ENCODE measurements around the gene JPT1. TPM values are rescaled to one million over a fixed set of nuclear protein-coding genes. Genes with fewer than 3 reads are reported as not detected.

JPT1 gene
- total and polyA plus RNA-seq, 7 donors: 50.1 to 232 (median 92.6) TPM

DNA sequence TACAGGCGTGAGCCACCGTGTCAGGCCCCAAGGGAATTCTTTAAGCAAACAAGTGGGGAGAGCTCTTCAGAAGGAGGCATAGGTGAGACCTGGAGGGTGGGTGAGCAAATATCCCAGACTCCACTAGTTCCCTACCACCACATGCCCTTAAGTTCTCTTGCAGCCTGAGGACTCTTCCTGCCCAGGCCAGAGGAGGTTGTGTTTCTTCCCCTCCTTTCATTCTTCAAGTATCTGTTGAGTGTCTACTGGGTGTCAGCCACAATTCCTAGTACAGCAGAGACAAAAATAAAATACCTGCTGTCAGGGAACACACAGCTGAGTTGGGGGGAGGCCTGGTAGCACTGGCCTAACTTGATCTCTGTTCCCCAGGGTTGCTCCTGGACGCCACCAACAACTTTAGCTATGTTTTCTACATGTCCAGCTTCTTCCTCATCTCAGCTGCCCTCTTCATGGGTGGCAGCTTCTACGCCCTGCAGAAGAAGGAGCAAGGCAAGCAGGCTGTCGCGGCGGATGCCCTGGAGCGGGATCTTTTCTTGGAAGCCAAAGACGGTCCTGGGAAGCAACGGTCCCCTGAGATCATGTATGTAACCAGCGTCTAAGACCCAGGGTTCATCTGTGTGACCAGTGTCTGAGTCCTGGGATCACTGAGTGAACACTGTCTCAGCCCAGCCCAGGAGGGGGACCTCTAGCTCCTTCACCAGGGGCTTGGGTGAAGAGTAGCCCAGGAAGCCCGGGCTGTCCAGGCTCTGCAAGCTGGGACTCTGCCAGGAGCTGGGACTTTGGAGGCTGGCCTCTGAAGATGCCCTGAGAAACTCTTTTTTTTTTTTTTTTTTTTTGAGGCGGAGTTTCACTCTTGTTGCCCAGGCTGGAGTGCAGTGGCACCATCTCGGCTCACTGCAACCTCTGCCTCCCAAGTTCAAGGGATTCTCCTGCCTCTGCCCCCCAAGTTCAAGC lies 50.4 kb downstream of the JPT1 start:
- TF ChIP-seq, protein P1, sequence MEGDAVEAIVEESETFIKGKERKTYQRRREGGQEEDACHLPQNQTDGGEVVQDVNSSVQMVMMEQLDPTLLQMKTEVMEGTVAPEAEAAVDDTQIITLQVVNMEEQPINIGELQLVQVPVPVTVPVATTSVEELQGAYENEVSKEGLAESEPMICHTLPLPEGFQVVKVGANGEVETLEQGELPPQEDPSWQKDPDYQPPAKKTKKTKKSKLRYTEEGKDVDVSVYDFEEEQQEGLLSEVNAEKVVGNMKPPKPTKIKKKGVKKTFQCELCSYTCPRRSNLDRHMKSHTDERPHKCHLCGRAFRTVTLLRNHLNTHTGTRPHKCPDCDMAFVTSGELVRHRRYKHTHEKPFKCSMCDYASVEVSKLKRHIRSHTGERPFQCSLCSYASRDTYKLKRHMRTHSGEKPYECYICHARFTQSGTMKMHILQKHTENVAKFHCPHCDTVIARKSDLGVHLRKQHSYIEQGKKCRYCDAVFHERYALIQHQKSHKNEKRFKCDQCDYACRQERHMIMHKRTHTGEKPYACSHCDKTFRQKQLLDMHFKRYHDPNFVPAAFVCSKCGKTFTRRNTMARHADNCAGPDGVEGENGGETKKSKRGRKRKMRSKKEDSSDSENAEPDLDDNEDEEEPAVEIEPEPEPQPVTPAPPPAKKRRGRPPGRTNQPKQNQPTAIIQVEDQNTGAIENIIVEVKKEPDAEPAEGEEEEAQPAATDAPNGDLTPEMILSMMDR (IDR thresholded peaks at IDR 0.05): no peak
- ATAC-seq: no peak
- Histone ChIP-seq H3K9me3 (no peaks in the 10 kb centered on the region), H3K36me3 (ENCODE audit: insufficient read depth in 1 of 2, low read depth in 1 of 2) (peaks cover 0 to 29% of the 10 kb centered on the region in 2 donors), H3K4me1 (no peaks in the 10 kb centered on the region), H3K4me3 (no peak overlapping the region), H3K27ac (no peak overlapping the region), H3K27me3 (ENCODE audit: insufficient read depth in 3 of 3, low read length in 2 of 3) (no peaks in the 10 kb centered on the region)
- intact Hi-C loops (cut with DNase I): loop anchor here in 1 of 2 donors (10.0 kb wide), 1 partner anchor 139 kb away; no protein-coding TSS in a partner anchor
- WGBS, 3 donors: 64 to 87% (median 77%) methylated on average over 13 to 14 of the region's 14 CpGs
- DNase-seq: no peak

DNA sequence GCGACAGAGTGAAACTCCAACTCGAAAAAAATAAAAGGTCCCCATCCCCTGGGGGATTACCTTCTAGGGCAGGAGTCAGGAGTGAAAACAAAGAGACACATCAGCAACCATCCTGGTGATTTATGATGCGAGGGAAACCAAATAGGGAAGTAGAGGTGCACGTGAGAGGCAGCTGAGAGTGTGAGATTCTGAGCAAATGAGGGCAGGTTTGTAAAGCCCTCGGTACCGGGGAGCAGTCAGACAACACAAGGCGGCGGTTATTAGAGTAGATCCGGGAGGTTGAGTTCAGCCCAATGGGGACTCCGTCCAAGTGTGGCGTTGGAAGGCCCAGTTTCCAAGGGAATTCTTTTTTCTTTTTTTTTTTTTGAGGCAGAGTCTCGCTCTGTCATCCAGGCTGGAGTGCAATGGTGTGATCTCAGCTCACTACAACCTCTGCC lies 51.9 kb downstream of the JPT1 start:
- Histone ChIP-seq H3K27me3 (ENCODE audit: insufficient read depth in 3 of 3, low read length in 2 of 3) (no peaks in the 10 kb centered on the region), H3K4me3 (no peak overlapping the region), H3K36me3 (ENCODE audit: insufficient read depth in 1 of 2, low read depth in 1 of 2) (peaks cover 0 to 38% of the 10 kb centered on the region in 2 donors), H3K9me3 (no peaks in the 10 kb centered on the region), H3K4me1 (no peaks in the 10 kb centered on the region), H3K27ac (no peak overlapping the region)
- intact Hi-C loops (cut with DNase I): loop anchor here in 1 of 2 donors (10.0 kb wide), 1 partner anchor 138 kb away; no protein-coding TSS in a partner anchor
- TF ChIP-seq, protein P1 (IDR thresholded peaks at IDR 0.05): no peak
- WGBS, 3 donors: 50 to 58% (median 54%) methylated on average over 11 to 12 of the region's 12 CpGs
- DNase-seq (no peak), ATAC-seq (peak in 1 of 4 donors; percentile 17)

DNA sequence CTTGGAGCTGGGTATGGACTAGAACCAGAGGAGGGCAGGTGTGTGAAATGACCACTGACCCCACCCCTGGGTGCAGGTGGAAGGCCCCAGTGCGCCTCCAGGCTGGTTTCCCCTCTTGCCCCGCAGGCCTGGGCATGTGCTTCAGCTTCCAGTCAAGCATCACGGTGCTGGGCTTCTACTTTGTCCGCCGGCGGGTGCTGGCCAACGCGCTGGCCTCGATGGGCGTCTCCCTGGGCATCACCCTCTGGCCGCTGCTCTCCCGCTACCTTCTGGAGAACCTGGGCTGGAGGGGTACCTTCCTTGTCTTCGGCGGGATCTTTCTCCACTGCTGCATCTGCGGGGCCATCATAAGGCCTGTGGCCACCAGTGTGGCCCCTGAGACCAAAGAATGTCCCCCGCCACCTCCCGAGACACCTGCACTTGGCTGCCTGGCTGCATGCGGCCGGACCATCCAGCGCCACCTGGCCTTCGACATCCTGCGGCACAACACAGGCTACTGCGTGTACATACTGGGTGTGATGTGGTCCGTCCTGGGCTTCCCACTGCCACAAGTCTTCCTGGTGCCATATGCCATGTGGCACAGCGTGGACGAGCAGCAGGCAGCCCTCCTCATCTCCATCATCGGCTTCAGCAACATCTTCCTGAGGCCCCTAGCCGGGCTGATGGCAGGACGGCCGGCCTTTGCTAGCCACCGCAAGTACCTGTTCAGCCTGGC lies 54.3 kb downstream of the JPT1 start:
- no peak overlapping the region for H3K4me3 ChIP-seq
- intact Hi-C loops (cut with DNase I): loop anchor here in 1 of 2 donors (10.0 kb wide), 1 partner anchor 135 kb away; no protein-coding TSS in a partner anchor
- H3K4me1 ChIP-seq: peaks cover 8% of the 10 kb centered on the region
- 96 to 97% (median 96%) methylated on average over 31 of the region's 31 CpGs for WGBS, 3 donors
- no peak overlapping the region for H3K27ac ChIP-seq
- TF ChIP-seq, protein P1 (IDR thresholded peaks at IDR 0.05): no peak
- DNase-seq (no peak), ATAC-seq (no peak)
- H3K27me3 ChIP-seq (ENCODE audit: insufficient read depth in 3 of 3, low read length in 2 of 3): no peaks in the 10 kb centered on the region
- no peaks in the 10 kb centered on the region for H3K9me3 ChIP-seq
- peaks cover 0 to 38% of the 10 kb centered on the region in 2 donors for H3K36me3 ChIP-seq (ENCODE audit: insufficient read depth in 1 of 2, low read depth in 1 of 2)

DNA sequence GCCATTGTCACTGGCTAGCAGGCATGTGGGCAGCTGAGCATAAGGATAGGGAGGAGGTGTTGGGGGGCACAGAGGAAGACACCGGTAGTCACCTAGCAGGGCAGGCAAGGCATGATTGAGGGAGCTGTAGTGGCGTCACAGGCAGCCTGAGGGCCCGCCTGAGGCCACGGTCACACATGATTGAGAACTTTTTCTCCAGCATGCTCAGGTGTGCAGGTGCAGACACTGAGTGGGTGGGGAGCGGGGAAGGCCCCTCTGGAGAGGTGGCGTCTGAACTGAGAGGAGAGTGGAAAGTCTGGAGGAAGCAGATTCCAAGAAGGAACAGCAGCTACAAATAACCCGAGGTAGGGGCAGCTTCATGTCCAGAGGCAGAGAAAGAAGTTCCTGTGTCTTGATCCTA lies 55.5 kb downstream of the JPT1 start:
- ATAC-seq (no peak), DNase-seq (no peak)
- H3K36me3 ChIP-seq (ENCODE audit: insufficient read depth in 1 of 2, low read depth in 1 of 2): peaks cover 0 to 28% of the 10 kb centered on the region in 2 donors
- no peak overlapping the region for H3K27ac ChIP-seq
- no peak overlapping the region for H3K4me3 ChIP-seq
- intact Hi-C loops (cut with DNase I): no loop called here
- TF ChIP-seq, protein P1 (IDR thresholded peaks at IDR 0.05): no peak
- H3K4me1 ChIP-seq: peaks cover 8% of the 10 kb centered on the region
- no peaks in the 10 kb centered on the region for H3K27me3 ChIP-seq (ENCODE audit: insufficient read depth in 3 of 3, low read length in 2 of 3)
- H3K9me3 ChIP-seq: no peaks in the 10 kb centered on the region
- WGBS, 3 donors: 91 to 97% (median 94%) methylated on average over 7 of the region's 7 CpGs

All from psoas muscle (tissue), 8 donors.